HG03280 (cell line): Measurements from ENCODE around the gene TEX29.

Source experiments
- ATAC-seq: cut with Tn5 transposase; IDR thresholded peaks from one replicate; pipeline ENCODE4 v1.9.1; 2021; ENCODE audit warnings: mild to moderate bottlenecking, moderate library complexity; ENCODE audit not compliant: unreplicated experiment

The TEX29 gene

DNA sequence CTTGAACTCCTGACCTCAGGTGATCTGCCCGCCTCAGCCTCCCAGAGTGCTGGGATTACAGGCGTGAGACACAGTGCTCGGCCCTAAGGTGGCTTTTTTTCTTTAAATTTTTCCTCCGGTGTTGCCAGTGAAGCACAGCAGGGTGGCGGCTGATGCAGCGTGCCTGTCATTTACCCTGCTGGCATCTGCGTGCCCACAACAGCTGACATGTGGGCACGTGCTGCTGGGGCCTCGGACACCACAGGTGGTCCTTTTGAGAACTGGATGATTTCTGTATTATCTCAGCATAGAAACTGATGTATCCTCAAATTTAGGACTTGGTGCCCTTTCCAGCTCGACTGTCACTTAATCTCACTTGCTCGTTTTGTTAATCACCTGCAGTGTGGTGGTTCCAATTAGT, 31.2 kb upstream of the TEX29 start:
- no peak for ATAC-seq

DNA sequence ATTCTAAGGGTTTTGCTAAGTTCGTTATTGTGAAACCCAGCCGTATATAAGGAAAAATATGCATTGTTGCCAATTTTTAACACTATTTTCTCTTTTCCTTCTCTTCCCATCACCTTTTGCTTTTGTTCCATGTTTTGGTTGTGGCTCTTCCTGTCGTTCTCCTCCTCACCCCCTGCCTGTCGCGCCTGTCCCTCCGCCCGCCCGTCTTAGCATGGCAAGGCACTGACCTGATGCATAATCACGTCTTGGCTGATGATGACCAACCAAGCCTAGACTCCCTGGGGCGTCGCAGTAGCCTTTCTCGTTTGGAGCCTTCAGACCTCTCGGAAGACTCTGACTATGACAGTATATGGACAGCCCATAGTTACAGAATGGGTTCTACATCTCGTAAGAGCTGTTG, 28.5 kb upstream of the TEX29 start:
- ATAC-seq, result no peak

DNA sequence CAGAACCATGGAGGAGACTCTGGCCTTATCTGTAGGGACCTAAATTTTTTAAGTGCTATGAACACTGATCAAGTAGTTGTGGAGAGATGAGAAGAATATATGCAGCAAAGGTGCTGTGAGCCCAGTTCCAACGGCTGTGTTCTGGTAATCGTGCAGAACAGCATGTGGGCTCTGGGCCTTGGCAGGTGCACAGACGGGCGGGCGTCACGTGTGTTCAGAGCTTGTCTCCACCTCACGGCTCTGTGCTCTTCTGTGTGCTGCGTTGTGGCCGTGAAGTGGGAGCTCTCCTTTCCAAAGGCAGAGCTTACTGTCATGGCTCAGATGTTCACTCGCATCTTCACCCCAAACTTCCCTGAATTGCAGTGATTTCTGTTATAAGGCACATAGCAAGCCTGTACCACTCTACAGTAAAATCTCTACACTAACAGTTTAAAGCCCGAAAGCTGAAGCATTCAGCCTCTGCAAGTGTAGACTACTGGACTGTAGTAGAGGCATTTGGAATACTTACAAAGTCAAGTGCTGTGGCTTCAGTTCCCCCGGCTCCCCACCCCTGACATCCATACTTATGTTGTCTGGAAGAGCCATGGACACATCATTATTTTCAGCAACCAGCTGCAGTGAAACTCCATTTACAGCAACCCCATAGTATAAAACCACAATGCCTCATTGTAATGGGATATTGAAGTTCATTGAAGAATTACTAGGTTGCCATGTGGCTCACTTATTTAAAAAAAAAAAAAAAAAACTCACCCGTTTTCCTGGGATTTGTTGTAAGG, 27.5 kb upstream of the TEX29 start:
- no peak for ATAC-seq

GRCh38 chr13:111295886-111296285, 24.6 kb upstream of the TEX29 start:
- ATAC-seq, result no peak

- ATAC-seq, result no peak
Observed at GRCh38 chr13:111296417-111296816, 24.0 kb upstream of the TEX29 start.

DNA sequence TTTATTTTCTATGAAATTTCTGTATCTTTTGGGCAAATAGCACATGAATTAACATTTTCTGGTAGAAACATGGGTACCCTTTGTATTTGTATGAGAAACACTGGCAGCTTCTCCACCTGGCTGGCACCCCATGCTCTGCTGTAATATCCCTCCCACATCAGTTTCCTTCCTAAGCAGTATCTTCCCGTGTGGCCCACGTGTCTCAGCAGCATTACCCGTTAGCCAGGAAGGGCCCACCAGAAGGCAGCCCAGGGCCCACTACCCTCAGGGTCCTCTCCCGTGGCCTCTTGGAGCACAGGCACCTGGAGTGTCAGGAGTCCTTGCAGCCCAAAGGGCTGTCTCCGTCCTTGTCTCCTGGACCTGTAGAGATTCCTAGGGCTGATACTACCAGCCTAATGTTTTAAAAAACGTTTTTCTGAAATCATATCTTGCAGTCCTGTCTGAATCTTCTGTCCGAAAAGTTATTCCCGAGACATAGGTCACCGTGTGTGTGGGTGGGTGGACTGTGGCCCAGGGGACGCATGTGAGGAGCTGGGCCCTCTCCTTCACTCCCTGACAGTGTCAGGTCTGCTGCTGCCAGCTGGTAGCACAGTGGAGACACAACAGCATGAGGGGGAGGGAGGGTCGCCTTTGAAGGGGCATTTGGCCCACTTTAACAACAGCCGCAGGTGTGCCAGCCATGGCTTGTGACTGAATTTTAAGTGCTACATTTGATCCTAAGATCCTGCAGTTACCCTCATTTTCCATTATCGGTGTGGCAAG, 22.0 kb upstream of the TEX29 start:
- ATAC-seq, result no peak

- no peak for ATAC-seq
Observed at GRCh38 chr13:111302045-111302726, 18.3 kb upstream of the TEX29 start.

- peak; percentile 16 for ATAC-seq
Observed at GRCh38 chr13:111303559-111303958, 16.9 kb upstream of the TEX29 start.

GRCh38 chr13:111304041-111304544, 16.3 kb upstream of the TEX29 start:
- ATAC-seq, result peak; percentile 88

DNA sequence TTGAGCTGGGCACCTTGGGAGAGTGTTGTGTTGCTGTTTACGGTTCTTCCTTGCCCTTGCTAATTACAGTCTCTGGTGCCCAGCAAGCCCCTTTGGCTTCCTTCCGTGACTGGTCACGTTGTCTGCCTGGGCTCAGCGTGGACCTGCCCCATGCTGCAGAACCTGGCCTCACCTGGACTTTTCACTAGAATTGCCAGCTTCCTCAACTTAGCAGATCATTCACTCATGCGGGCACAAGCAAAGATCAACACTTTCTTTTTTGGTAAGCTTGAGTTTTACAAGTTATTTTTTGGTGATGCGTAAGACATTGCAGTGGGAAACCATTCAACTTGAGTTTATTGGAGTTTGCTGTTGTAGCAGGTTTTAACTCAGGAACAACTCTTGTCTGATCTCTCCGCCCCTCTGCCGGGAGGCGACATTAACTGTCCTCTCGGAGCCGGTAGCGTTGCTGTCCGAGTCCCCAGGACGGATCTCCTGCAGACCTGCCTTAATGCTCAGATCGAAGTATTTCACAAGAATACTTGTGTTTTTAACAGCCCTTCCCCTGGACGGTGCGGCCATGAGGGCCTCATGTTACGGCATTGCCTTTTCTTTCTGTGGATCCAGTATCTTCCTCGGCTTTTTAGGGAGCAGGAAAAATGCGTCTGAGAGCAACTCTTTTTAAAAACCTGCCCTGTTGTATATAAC, 15.7 kb upstream of the TEX29 start:
- ATAC-seq, result no peak

GRCh38 chr13:111312944-111313590, 7.4 kb upstream of the TEX29 start:
- ATAC-seq, result no peak

- no peak for ATAC-seq
Observed at GRCh38 chr13:111313911-111314425, 6.5 kb upstream of the TEX29 start.

GRCh38 chr13:111314852-111315251, 5.6 kb upstream of the TEX29 start:
- ATAC-seq, result no peak

GRCh38 chr13:111315347-111315995, 5.0 kb upstream of the TEX29 start:
- no peak for ATAC-seq

DNA sequence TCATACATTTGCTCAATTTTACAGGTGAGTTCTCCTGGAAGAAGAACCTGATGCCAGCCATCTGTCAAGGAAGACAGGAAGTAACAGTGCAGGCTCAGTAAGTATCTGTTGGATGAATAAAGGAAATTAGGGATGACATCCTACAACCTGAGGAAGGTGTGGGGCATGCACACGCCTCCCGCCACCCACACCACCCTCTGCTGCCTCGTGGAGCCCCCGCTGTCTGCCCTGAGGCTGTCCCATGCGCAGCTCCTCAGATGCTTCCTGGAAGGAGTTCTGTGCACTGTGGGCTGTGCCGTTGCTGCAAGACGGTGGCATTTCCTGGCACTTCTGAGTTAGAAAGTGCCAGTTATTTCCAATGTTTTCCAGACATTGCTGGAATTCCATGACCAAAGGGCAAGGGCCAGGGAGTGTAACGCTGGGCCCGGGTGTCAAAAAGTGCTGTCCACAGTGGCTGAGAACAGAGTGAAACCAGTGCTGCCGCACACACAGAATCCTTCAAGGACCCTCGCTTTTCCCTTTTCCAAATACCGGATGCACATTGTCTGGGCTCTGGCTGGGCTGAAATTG, 4.2 kb upstream of the TEX29 start:
- no peak for ATAC-seq

GRCh38 chr13:111317042-111317550, 3.3 kb upstream of the TEX29 start:
- no peak for ATAC-seq

DNA sequence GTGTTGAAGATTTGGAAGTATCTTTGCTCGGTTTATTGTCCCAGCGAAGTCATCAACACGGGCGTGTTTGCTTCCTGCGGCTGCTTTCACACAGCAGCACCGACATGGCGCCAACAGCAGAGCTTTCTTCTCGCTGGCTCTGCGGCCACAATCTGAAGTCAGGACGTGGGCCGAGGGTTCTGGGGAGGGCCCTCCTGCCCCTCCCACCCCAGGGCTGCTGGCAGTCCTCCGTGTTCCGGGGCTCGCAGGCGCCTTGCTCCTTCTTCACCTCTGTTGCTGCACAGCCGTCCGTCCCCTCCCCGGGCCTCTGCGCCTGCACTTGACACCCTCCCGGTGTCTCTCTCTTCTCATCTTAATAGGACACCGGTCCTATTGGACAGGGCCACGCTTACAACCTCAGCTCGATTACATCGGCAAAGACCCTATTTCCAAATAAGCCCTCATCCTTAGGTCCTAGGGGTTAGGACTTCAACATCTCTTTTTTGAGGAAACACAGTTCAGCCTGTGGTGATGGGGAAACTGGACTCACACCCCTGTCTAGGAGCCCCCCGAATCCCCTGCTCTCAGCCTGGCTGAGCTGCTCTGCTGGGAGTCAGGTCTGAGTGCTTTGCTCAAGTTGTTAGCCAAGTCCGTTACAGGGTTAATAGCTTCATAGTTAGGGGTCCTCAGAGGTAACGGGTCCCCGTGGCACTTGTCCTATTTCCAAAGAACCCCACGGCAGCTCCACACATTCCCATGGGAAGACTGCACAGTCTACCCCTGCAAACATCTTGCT, 2.7 kb upstream of the TEX29 start:
- no peak for ATAC-seq

DNA sequence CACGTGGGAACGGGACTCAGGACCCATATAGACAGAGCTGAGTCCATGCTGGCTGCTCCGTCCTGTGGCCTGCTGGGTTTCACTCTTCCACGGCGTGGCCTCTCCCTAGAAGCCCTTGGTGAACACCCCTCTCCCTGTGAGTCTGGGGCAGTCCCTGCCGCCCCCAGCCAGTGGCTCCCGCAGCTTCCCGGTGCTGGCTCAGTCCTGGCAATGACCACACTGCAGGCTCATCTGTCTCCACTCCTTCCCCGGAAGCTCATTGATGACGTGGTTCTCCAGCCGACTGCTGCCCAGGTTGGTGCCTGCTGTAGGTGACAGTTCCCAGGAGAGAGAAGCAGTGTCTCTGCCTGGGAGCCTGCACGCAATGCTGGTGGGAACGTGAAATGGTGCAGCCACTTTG, 2.1 kb upstream of the TEX29 start:
- ATAC-seq, result no peak
